ENCODE results near the gene POLR3K.

The POLR3K gene

GRCh38 chr16:53346-54236, at the start of gene POLR3K, which contains the start of gene SNRNP25:
Gene POLR3K (minus strand): TSS chr16:53608. CDS start chr16:53586, 22 bp downstream.
Gene SNRNP25 (plus strand): TSS chr16:53828. CDS start chr16:54017, 189 bp downstream.
- peak; percentile 87 to 99 (median 98) for DNase-seq (ENCODE audit: low read depth in 2 of 3, low spot score in 1 of 3)

DNA sequence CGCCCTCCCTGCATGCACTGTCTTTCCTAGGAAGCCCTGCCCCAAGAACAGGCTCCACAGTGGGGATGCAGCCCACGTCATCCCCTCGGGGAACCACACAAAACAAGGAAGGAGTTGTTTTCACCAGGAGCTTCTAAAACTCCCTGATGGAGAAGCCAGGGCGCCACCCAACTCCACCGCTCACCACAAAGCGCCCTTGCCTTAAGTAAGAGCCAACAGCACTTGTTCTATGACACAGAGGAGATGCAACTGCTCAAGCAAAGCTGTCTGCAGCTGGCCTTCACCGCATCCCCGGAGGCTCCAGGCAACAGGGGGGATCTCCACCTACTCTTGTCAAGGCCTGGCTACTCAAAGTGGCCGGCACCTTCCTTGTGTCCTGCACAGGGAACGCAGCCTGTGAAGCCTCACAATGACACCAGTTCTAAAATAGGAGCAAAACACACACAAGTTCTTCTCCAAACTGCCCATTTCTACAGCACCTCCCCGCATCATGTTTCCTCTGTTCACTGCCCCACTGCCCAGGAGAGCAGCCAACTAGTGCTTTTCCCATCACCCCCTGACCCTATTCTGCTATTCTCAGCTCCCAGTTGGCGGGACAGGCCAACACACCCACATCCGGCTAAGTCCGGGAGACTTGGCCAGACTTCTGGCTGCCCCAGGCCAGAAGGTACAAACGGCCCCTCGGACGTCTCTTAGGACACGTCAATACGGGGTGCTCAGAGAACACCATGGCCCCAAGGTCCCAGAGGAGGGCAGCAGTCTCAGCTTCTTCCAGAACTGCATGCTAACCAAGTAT, 48.9 kb upstream of the POLR3K start:
- no peak for DNase-seq (ENCODE audit: low read depth in 2 of 3, low spot score in 1 of 3)

DNA sequence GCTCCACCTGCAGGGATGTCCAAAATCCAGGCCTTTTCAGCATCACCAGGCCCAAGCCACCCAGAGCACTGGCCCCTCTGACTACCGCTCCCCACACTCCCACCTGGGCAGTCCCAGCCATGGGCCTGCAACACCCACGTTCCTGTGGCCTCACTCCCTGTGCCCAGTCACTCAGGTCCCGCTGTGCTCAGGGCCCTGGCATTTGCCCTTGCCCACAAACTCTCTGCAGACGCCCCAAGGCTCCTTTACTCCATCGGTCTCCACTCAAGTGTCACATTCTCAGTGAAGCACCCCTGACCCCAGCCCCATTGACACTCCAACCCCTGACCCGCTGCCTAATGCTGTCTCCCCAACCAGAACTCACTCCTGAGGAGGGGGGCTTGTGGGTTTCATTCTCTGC, 48.2 kb upstream of the POLR3K start:
- no peak for DNase-seq (ENCODE audit: low read depth in 2 of 3, low spot score in 1 of 3)

- no peak for DNase-seq (ENCODE audit: low read depth in 2 of 3, low spot score in 1 of 3)
These were observed 47.6 kb upstream of the POLR3K start for GRCh38 chr16:100989-101388.

GRCh38 chr16:97822-98221, 44.4 kb upstream of the POLR3K start:
- DNase-seq (ENCODE audit: low read depth in 2 of 3, low spot score in 1 of 3), result no peak

DNA sequence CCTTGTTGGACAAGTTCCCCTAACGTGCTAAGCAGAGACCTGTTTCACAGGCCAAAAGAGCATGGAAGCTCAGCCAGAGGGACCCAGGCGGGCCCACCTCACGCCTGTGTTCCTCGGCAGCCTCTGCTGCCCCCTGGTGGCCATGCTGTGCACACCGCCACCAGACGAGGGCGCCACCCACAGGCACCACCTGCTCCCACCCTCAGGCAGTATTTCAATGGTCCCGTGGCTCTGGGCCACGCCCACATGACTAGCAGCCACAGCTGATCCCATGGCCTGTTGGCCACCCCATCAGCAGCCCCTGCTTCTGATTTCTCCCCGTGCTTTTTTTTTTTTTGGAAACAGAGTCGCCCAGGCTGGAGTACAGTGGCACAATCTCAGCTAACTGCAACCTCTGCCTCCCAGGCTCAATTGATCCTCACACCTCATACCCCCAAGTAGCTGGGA, 43.5 kb upstream of the POLR3K start:
- peak; percentile 79 to 88 (median 84) for DNase-seq (ENCODE audit: low read depth in 2 of 3, low spot score in 1 of 3)

GRCh38 chr16:94918-95265, 41.5 kb upstream of the POLR3K start:
- no peak for DNase-seq (ENCODE audit: low read depth in 2 of 3, low spot score in 1 of 3)

GRCh38 chr16:92431-93339, 39.3 kb upstream of the POLR3K start:
- DNase-seq (ENCODE audit: low read depth in 2 of 3, low spot score in 1 of 3), result no peak

- no peak for DNase-seq (ENCODE audit: low read depth in 2 of 3, low spot score in 1 of 3)
These were observed 38.1 kb upstream of the POLR3K start for GRCh38 chr16:91484-91883.

GRCh38 chr16:89391-90302, 36.2 kb upstream of the POLR3K start:
- DNase-seq (ENCODE audit: low read depth in 2 of 3, low spot score in 1 of 3), result no peak

GRCh38 chr16:88613-89012, 35.2 kb upstream of the POLR3K start:
- DNase-seq (ENCODE audit: low read depth in 2 of 3, low spot score in 1 of 3), result no peak

DNA sequence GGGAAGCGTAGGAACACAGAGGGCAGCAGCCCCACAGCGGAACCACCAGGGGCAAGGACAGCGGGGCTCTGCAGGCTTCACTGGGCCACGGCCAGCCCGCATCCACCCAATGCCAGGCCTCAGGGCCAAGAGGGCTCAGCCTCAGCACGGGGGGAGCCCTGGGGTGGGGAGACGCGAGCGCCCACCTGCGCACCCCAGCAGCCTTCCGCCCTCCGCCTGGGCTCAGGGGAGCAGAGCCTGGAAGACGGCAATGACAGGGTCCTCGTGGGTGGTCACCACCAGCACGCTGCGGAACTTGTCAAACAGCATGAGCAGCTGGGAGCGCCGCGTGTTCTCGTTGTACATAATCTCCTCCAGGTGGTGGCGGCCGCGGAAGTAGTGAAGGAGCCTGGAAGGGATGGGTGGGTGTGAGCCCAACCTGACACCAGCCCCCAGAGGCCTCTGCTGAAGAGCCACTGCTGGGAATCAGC, 33.1 kb upstream of the POLR3K start:
- no peak for DNase-seq (ENCODE audit: low read depth in 2 of 3, low spot score in 1 of 3)

DNA sequence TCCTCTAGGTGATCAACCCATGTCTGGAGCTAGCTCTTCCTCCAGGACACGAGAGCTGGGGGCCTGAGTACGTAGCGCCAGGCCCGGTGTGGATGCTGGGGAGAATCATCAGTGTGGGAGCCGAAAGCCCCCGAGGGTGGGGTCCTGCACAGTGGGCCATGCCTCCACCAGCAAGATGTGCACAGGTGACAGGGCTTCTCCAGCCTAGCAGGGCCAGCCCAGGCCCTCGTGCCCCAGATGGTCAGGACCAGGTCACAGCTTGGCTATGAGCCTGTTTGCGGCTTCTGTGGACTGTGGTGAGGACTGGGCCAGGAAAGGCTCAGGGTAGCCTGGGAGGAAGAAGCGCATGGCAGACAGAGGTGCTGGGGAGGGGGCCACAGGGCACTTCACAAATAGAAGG, 32.5 kb upstream of the POLR3K start:
- no peak for DNase-seq (ENCODE audit: low read depth in 2 of 3, low spot score in 1 of 3)

DNA sequence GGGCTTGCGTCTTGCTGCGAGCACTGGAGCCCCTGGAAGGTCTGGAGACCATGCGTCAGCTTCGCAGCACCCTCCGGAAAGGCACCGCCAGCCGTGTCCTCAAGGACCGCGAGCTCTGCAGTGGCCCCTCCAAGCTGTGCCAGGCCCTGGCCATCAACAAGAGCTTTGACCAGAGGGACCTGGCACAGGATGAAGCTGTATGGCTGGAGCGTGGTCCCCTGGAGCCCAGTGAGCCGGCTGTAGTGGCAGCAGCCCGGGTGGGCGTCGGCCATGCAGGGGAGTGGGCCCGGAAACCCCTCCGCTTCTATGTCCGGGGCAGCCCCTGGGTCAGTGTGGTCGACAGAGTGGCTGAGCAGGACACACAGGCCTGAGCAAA, 32.0 kb upstream of the POLR3K start:
- no peak for DNase-seq (ENCODE audit: low read depth in 2 of 3, low spot score in 1 of 3)

DNA sequence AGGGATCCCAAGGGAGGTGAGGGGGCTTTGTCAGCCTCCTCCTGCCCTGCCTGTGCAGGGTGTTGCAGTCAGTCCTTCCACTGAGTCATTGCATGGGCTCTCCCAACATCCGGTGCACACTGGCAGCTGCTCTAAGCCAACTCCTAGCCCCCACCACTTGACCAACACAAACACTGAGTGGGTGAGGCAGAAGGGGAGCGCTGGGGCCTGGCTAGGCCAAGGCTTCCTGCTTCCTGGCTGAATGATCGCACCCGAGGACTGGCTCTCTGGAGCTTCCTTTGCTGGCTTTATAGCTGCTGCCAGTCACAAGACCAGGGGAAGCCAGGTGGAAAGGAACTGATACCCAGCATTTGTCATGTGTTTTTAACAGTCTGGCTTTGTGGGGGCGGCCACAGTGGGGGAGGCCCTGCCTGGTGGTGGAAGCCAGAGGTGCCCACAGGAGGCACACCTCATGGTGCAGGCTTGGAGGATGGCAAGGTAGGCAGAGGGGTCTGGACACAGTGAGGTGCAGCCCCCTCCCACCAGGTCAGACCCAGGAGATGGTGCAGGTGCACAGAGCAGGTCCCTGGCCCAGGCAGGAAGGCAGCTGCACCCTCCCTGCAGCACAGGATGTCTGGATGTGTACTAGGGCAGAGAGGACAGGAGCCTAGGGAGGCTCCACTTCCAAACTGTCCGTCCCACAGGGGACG, 31.5 kb upstream of the POLR3K start:
- DNase-seq (ENCODE audit: low read depth in 2 of 3, low spot score in 1 of 3), result peak; percentile 39 to 53 (median 50)

- no peak for DNase-seq (ENCODE audit: low read depth in 2 of 3, low spot score in 1 of 3)
These were observed 30.6 kb upstream of the POLR3K start for GRCh38 chr16:83781-84615.

DNA sequence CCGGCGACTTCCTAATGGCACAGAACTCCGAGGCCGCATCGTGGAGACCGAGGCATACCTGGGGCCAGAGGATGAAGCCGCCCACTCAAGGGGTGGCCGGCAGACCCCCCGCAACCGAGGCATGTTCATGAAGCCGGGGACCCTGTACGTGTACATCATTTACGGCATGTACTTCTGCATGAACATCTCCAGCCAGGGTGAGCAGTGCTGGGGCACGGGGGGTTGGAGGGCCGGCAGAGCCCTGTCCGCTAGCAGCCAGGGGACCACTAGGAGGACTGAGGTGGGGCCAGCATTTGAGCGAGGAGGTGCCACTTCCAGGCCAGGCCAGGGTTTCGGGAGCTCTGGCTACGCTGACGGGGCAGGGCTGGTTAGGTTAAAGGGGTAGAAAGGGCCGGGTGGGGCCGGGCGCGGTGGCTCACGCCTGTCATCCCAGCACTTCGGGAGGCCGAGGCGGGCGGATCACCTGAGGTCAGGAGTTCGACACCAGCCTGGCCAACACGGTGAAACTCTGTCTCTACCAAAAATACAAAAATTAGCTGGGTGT, 29.7 kb upstream of the POLR3K start:
- DNase-seq (ENCODE audit: low read depth in 2 of 3, low spot score in 1 of 3), result no peak

Data from stimulated activated CD4-positive, alpha-beta T cell treated with anti-CD3 and anti-CD28 coated beads, Interleukin-12 subunit alpha, Interleukin-12 subunit beta, amount 100 ng/mL, for 48 hours (primary cell).